ENCODE measurements around the gene PCBP3.

Gene PCBP3

GRCh38 chr21:45982758-45983648, 339.5 kb downstream of the PCBP3 start:
- no peak for DNase-seq (ENCODE audit: low read depth)

- no peak for DNase-seq (ENCODE audit: low read depth)
These were observed 340.1 kb downstream of the PCBP3 start for GRCh38 chr21:45983649-45983965.

- DNase-seq (ENCODE audit: low read depth), result no peak
These were observed 340.5 kb downstream of the PCBP3 start for GRCh38 chr21:45983981-45984551.

- DNase-seq (ENCODE audit: low read depth), result no peak
These were observed 341.1 kb downstream of the PCBP3 start for GRCh38 chr21:45984584-45985095.

- DNase-seq (ENCODE audit: low read depth), result no peak
These were observed 342.2 kb downstream of the PCBP3 start for GRCh38 chr21:45985471-45986315.

- DNase-seq (ENCODE audit: low read depth), result no peak
These were observed 343.0 kb downstream of the PCBP3 start for GRCh38 chr21:45986316-45987051.

DNA sequence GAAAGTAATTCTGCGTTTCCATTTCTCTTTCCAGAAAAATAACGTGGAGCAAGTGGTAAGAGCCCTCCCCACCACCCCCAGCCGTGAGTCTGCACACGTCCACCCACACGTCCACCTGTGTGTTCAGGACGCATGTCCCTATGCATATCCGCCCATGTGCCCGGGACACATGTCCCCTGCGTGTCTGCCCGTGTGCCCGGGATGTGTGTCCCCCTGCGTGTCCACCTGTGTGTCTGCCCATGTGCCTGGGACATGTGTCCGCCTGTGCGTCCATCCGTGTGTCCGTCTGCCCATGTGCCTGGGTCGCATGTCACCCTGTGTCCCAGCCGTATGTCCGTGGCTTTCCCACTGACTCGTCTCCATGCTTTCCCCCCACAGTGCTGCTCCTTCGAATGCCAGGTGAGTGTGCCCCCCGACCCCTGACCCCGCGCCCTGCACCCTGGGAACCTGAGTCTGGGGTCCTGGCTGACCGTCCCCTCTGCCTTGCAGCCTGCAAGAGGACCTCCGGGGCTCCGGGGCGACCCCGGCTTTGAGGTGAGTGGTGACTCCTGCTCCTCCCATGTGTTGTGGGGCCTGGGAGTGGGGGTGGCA, 343.7 kb downstream of the PCBP3 start:
- no peak for DNase-seq (ENCODE audit: low read depth)

GRCh38 chr21:45988366-45989347, 345.1 kb downstream of the PCBP3 start:
- no peak for DNase-seq (ENCODE audit: low read depth)

GRCh38 chr21:45989355-45990048, 346.0 kb downstream of the PCBP3 start:
- no peak for DNase-seq (ENCODE audit: low read depth)

GRCh38 chr21:45990049-45990711, 346.7 kb downstream of the PCBP3 start:
- no peak for DNase-seq (ENCODE audit: low read depth)

DNA sequence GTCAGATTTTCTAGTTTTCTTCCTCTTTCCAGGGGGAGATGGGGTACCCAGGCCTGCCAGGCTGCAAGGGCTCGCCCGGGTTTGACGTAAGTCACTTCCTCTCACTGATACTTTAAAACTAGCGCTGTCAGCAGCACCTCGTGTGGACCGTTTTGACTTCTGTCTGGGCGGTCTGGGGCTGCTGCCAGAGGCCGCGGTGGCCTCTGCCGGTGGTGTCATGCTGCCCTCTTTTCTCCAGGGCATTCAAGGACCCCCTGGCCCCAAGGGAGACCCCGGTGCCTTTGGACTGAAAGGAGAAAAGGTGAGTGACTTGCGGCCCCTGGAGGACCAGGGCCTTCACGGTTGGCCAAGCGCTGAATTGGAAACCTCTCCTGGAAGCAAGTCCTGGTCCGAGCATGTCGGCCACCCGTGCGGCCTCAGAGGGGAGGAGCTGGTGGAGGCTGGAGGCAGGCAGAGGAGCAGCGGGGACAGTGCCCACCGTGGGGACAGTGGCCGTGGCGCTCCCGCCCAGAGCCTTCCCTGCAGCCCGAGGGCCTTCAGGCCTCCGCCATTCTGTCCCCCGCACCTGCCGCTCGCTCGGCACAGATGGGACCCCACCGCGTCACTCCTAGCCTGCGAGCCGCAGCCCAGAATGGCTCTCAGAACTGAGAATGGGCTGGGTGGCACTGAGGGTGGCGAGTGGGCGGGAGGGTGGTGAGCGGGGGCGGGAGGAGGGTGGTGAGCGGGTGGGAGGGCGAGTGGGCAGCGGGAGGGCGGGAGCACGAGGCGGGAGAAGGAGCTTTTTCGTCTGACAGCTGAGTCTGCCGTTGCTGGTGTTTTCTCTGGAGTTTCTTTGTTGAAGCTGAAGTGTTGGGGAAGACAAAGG, 347.4 kb downstream of the PCBP3 start:
- DNase-seq (ENCODE audit: low read depth), result no peak

DNA sequence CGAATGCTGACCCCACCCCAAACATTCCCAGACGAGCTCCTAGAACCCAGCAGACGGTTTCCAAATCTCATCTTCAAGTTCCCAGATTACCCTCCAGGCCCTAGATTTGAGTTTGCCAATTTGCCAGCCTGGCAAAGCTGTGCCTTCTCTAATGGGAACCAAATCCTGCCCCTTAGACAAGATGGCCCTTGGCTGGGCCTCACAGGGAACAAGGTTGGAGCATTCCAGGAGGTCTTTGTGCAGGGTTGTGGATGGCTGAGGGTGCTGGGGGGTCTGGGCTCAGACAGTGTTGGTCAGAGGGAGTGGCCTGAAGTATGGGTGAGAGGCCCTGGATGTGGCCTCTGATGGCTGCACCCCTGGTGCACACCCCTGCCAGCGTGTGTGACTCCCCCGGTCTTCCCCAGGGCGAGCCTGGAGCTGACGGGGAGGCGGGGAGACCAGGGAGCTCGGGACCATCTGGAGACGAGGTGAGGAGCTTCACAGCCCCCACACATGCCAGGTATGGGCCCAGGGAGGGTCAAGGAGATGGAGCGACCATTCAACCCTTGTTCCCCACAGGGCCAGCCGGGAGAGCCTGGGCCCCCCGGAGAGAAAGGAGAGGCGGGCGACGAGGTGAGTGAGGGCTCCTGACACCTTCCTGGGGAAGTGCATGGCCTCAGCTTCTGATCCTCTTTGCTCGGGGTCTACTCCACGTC, 348.2 kb downstream of the PCBP3 start:
- no peak for DNase-seq (ENCODE audit: low read depth)

Measured in T-helper 22 cell (primary cell).